A673 (cell line): ENCODE results near the gene KLK15. TPM values are rescaled to one million over a fixed set of nuclear protein-coding genes. Genes with fewer than 3 reads are reported as not detected.

Experiments used
- BruUV-seq: library from RNA; stranded (reverse); fragments of 400-500 nt; replicated peaks from 2 replicates; lab custom pipeline; 2021; lab: Mats Ljungman, UMichigan
- CTCF ChIA-PET: fragments of 300-600 bp; sonication (Branson Sonifier 250); formaldehyde crosslinking; loops from one replicate; lab custom pipeline; 2022; ENCODE audit warnings: antibody characterized with exemption; lab: Charles Lee
- POLR2A ChIA-PET: fragments of 300-600 bp; sonication (Branson Sonifier 250); formaldehyde crosslinking; loops from one replicate; lab custom pipeline; 2022; ENCODE audit warnings: antibody characterized with exemption; ENCODE audit not compliant: low non-redundant PET; lab: Charles Lee
- DNase-seq: peaks from one replicate; pipeline ENCODE4 v3.0.0-alpha.2; 2015; ENCODE audit warnings: low spot score
- H3K27ac ChIP-seq: fragments of 200-600 bp; sonication (generic); 2 replicates; pipeline ENCODE4 v1.5.1; 2016; ENCODE audit warnings: mixed run types, low read depth, mild to moderate bottlenecking, mixed read lengths, antibody characterized with exemption, low read length; ENCODE audit not compliant: poor library complexity, severe bottlenecking
- H3K27me3 ChIP-seq: fragments of 200-600 bp; sonication (generic); replicated peaks from 2 replicates; pipeline ENCODE4 v1.6.1; 2017; ENCODE audit warnings: mixed run types, low read depth, mild to moderate bottlenecking, mixed read lengths, antibody characterized with exemption, low read length; ENCODE audit not compliant: insufficient read depth, poor library complexity
- H3K36me3 ChIP-seq: fragments of 200-600 bp; sonication (generic); 2 replicates; pipeline ENCODE4 v1.6.1; 2016; ENCODE audit warnings: mixed run types, mild to moderate bottlenecking, mixed read lengths, antibody characterized with exemption, low read length; ENCODE audit not compliant: insufficient read depth, poor library complexity, severe bottlenecking
- H3K4me1 ChIP-seq: fragments of 200-600 bp; sonication (generic); 2 replicates; pipeline ENCODE4 v1.6.1; 2017; ENCODE audit warnings: mixed run types, mild to moderate bottlenecking, mixed read lengths, antibody characterized with exemption, low read length; ENCODE audit not compliant: insufficient read depth, poor library complexity, severe bottlenecking
- H3K4me3 ChIP-seq: fragments of 200-600 bp; sonication (generic); 2 replicates; pipeline ENCODE4 v1.5.1; 2016; ENCODE audit warnings: low read depth, mixed run types, mild to moderate bottlenecking, mixed read lengths, low read length; ENCODE audit not compliant: poor library complexity, severe bottlenecking
- H3K9me3 ChIP-seq: fragments of 200-600 bp; sonication (generic); 2 replicates; pipeline ENCODE4 v1.6.1; 2016; ENCODE audit warnings: mixed run types, low read depth, mild to moderate bottlenecking, mixed read lengths, antibody characterized with exemption, low read length; ENCODE audit not compliant: poor library complexity, severe bottlenecking
- CTCF ChIP-seq: fragments of 300-800, 200-600 bp; sonication (generic); conservative IDR thresholded peaks from 2 replicates; pipeline ENCODE4 v1.5.1; 2017; ENCODE audit warnings: low read depth, mild to moderate bottlenecking, antibody characterized with exemption, low read length, moderate library complexity, mixed read lengths
- EZH2 ChIP-seq: fragments of 200-600 bp; sonication (generic); IDR thresholded peaks from 2 replicates; pipeline ENCODE4 v1.6.1; 2017; ENCODE audit warnings: borderline replicate concordance, low read depth, mild to moderate bottlenecking, mixed read lengths, antibody characterized with exemption, low read length; ENCODE audit not compliant: poor library complexity, severe bottlenecking
- intact Hi-C: fragments of 100-400 bp; cut with micrococcal nuclease; formaldehyde crosslinking; loops from one replicate; pipeline ENCODE4 v1.10.0; 2022; ENCODE audit not compliant: unreplicated experiment
- total RNA-seq: library from RNA; stranded (reverse); gene quantifications from 2 replicates; pipeline ENCODE4 v1.2.3, GENCODE V29; 2021

KLK15 gene
- total RNA-seq, 1 experiment from 2014 or later, result not detected

- CTCF ChIA-PET, result no interaction called here
- no peaks in the 10 kb centered on the region for H3K36me3 ChIP-seq
- H3K4me1 ChIP-seq, result peaks cover 3% of the 10 kb centered on the region
- BruUV-seq, result no TSS peak
- H3K27ac ChIP-seq, result no peak overlapping the region
- no peak overlapping the region for H3K4me3 ChIP-seq
- POLR2A ChIA-PET, result no interaction called here
- H3K27me3 ChIP-seq, result no peaks in the 10 kb centered on the region
- no peaks in the 10 kb centered on the region for H3K9me3 ChIP-seq
- intact Hi-C loops, result no loop called here
- DNase-seq, result no peak
- TF ChIP-seq EZH2 (no peak), CTCF (no peak)
These were observed 708 bp downstream of the KLK15 start for GRCh38 chr19:50832666-50833065.

DNA sequence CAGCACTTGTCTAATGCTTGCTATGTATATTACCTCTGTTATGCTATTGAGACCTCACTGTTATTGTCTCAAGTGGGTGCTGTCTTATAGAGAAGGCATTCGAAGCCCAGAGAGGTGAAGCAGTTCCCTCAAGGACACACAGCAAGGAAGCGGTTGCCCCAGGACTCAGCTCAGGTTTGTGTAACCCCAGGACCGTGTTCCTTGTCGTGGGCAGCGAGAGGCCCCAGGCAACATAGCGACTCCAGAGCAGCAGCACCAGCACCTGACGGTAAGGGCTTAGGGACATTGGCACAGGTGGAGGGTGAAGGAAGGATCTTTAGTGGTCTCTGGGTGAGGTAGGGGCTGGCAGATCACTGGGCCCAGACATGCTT lies 2.4 kb downstream of the KLK15 start:
- Histone ChIP-seq H3K4me3 (no peak overlapping the region), H3K27ac (no peak overlapping the region), H3K27me3 (no peaks in the 10 kb centered on the region), H3K4me1 (no peaks in the 10 kb centered on the region), H3K36me3 (no peaks in the 10 kb centered on the region), H3K9me3 (no peaks in the 10 kb centered on the region)
- TF ChIP-seq CTCF (no peak), EZH2 (no peak)
- intact Hi-C loops, result no loop called here
- no TSS peak for BruUV-seq
- DNase-seq, result no peak
- ChIA-PET CTCF (no interaction called here), POLR2A (no interaction called here)

GRCh38 chr19:50830266-50831025 lies 2.9 kb downstream of the KLK15 start:
- no peaks in the 10 kb centered on the region for H3K36me3 ChIP-seq
- POLR2A ChIA-PET, result no interaction called here

More at GRCh38 chr19:50830266-50831025, 2.9 kb downstream of the KLK15 start:
- Histone ChIP-seq H3K27ac (no peak overlapping the region), H3K9me3 (no peaks in the 10 kb centered on the region), H3K4me1 (no peaks in the 10 kb centered on the region), H3K27me3 (peaks cover under 1% of the 10 kb centered on the region), H3K4me3 (no peak overlapping the region)
- DNase-seq, result no peak
- intact Hi-C loops, result no loop called here
- TF ChIP-seq CTCF, result no peak
- no peak for TF ChIP-seq EZH2
- CTCF ChIA-PET, result no interaction called here
- BruUV-seq, result no TSS peak
